ENCODE results near the gene TMEM273.

TMEM273 gene

DNA sequence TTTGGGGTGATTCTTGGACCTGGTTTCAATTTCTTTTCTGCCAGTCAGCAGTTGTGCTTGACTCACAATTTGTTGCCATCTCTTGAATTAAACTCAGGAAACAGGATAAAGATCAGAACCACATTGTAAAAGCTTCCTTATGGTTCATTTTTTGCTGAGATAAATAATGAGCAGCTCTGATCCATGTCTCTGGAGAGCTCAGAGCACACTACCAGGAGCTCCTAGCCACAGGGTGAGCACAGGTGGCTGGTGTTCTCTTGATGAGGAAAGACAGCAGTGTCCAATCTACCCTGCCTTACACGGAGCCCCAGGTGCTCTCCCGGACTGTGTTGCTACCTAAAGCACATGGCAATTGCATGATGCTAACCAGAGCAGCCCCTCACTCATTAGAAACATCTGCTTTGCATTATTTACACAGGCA is 37.2 kb downstream of the TMEM273 start:
- no peaks in the 10 kb centered on the region for H3K4me1 ChIP-seq (ENCODE audit: insufficient read depth, low read length)
- peaks cover 5% of the 10 kb centered on the region for H3K27me3 ChIP-seq (ENCODE audit: insufficient read depth, low read length)
- H3K9me3 ChIP-seq (ENCODE audit: low read length), result no peaks in the 10 kb centered on the region
- no peak overlapping the region for H2AFZ ChIP-seq (ENCODE audit: low read depth, low read length)
- H3K4me3 ChIP-seq (ENCODE audit: low read length), result no peak overlapping the region
- no peaks in the 10 kb centered on the region for H3K36me3 ChIP-seq (ENCODE audit: insufficient read depth, low read length)

DNA sequence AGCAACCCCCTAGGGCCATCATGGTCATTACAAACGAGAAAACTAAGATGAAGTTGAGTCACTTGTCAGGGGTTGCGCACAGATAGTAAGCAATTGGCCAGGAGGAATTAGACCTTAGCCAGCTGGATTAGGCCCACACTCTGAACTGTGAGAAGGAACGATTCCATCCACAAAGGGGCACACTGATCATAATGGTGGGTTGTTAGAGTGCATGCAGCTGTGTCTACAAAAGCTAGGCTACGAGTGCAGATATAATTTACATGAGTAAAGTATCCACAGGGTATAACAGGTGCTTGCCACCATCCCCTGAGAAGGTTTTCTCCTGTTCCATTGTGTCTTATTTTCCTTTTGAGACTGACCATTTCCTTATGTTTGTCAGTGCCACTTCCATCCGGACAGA is 37.8 kb downstream of the TMEM273 start:
- Histone ChIP-seq H3K9me3 (ENCODE audit: low read length) (no peaks in the 10 kb centered on the region), H3K27me3 (ENCODE audit: insufficient read depth, low read length) (peaks cover 5% of the 10 kb centered on the region), H3K4me1 (ENCODE audit: insufficient read depth, low read length) (no peaks in the 10 kb centered on the region), H2AFZ (ENCODE audit: low read depth, low read length) (no peak overlapping the region), H3K4me3 (ENCODE audit: low read length) (no peak overlapping the region), H3K36me3 (ENCODE audit: insufficient read depth, low read length) (no peaks in the 10 kb centered on the region)

DNA sequence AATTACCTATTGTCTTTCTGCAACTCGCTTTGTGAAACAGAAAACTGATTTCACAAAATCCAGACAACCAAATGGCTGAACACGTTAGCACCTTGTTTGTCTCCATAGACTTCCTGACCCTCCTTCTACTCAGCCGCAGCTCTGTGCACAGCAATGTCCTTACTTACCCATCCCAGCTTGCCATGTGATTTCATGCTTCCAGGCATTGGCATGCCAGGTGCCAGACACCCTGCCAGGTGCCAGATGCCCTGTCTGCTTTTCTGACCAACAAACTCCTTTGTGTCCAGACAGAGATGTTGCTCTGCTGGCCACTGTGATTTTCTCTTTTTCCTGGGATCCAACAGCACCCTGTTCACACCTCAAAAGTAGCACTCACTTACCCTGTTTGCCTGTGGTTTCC is 38.3 kb downstream of the TMEM273 start:
- Histone ChIP-seq H2AFZ (ENCODE audit: low read depth, low read length) (no peak overlapping the region), H3K4me3 (ENCODE audit: low read length) (no peak overlapping the region), H3K27me3 (ENCODE audit: insufficient read depth, low read length) (peaks cover 5% of the 10 kb centered on the region), H3K36me3 (ENCODE audit: insufficient read depth, low read length) (no peaks in the 10 kb centered on the region), H3K4me1 (ENCODE audit: insufficient read depth, low read length) (no peaks in the 10 kb centered on the region), H3K9me3 (ENCODE audit: low read length) (no peaks in the 10 kb centered on the region)

DNA sequence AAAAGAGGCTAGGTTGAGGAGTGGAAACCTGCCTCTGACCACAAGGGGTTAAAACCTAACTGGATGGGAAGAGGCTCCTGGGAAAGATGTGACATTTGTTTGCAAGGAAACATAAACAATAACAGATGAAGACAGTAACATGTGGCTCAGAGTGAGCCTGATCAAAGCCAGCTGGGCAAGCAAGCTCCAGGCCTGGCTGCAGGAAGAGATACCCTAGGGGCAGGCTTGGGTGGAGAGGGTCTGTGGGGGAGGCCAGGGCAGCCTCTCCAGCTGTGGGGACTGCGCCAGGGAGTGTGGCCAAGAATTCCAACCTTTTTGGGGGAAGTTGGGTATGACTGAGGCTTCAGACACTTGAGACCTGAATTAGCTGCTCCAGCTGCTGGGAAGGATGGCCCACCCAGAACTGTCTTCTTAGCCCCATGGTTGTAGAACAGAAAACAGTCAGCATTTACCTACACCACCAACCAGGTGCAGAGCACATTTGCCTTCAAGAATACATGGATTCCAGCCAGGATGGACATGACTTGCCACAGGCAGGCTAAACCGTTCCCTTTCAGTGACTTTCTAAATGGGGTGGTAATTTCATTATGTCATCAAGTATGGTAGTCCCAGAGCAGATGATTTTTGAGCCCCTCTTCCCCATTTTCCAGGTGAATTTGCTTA is 44.0 kb downstream of the TMEM273 start:
- H3K36me3 ChIP-seq (ENCODE audit: insufficient read depth, low read length), result no peaks in the 10 kb centered on the region
- H3K4me3 ChIP-seq (ENCODE audit: low read length), result no peak overlapping the region
- no peaks in the 10 kb centered on the region for H3K4me1 ChIP-seq (ENCODE audit: insufficient read depth, low read length)
- H2AFZ ChIP-seq (ENCODE audit: low read depth, low read length), result no peak overlapping the region
- no peaks in the 10 kb centered on the region for H3K9me3 ChIP-seq (ENCODE audit: low read length)
- H3K27me3 ChIP-seq (ENCODE audit: insufficient read depth, low read length), result no peaks in the 10 kb centered on the region

DNA sequence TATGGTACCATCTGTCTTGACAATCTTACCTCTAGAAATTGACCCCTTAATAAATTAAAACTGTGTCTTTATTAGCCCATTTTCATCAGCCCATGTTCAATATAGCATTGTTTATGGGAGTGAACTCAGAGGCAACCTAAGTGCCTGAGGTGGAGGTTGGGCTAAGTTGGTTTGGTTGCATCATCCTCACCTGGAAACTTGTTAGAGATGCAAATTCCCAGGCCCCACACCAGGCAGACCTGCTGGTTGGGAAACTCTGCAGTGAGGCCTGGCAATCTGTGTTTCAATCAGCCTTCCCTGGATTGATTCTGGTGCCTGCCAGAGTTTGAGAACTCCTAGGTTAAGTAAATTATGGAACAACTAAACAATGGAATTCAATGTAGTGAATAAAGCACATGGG is 44.9 kb downstream of the TMEM273 start:
- Histone ChIP-seq H3K9me3 (ENCODE audit: low read length) (no peaks in the 10 kb centered on the region), H3K36me3 (ENCODE audit: insufficient read depth, low read length) (no peaks in the 10 kb centered on the region), H3K4me3 (ENCODE audit: low read length) (no peak overlapping the region), H3K4me1 (ENCODE audit: insufficient read depth, low read length) (no peaks in the 10 kb centered on the region), H2AFZ (ENCODE audit: low read depth, low read length) (no peak overlapping the region), H3K27me3 (ENCODE audit: insufficient read depth, low read length) (no peaks in the 10 kb centered on the region)

DNA sequence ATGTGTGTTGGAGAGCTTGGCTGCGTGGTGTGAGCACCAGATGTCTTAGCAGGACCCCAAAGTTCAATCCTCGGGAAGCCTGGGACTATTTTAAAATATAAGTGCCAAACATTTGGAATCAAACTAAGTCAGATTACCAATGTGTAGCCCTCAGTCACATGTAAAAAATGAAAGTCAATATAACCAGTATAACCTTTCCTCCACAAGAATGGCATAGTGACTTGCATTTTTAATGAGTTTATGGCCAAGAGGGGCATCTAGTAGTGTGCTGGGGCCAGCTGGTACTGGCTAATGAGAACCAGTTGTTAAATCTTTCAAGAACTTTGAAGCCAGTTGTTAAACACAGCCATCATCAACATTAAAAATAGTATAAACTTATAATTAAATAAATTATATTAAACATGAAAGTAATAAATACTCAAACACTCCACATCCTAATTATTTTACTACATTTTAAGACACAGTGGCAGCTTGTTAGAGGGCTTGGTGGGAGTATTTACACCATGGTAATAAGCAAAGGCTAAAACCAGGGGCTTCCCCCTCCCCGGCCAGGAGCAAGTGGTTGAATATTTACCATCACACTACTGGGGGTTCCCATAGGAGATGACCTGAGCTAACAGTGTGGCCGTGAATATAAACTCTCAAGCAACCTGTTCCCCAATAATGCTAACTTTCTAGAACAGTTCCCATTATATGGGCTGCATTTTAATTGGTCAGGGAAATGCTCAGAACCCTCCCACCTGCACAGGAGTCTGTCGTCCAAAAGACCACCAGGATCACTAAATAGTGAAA is 46.5 kb downstream of the TMEM273 start:
- no peaks in the 10 kb centered on the region for H3K9me3 ChIP-seq (ENCODE audit: low read length)

DNA sequence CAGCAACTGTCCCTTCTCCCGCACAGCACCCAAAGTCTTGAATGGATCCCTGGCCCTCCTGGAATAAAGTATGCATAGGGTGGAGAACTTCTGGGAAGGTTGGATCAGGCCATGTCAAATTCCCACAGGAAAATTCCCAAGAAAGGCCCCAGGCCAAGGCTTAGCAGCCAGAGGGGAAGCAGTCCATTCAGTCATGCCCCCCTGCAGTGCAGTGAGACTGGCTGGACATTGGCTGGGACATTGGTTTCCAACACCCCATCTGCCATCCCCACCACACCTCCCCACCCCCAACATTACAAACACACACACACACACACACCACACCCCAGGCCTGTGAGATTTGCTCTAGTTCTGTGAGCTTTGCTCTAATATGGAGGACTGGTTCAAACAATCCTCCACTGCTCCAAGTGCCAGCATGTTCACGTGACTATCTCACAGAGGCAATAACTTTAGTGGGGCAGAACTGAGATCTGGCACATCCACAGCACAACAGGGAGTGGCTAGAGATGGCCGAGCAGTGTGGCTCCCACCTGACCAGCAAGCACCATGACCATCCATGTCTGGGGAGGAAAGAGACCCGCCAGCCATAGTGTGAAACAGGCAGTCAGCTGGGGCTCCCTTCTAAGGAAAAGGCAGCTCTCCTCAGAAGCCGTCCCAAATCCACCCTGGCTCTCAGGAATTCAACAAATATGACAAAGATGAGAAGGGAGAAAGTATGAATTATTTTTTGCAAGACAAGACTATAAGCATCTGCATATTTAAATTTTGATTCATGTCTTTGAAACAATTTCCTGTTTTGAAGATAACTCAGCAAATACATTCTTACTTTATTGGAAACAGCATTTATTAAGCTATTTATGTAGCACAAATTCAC is 47.6 kb downstream of the TMEM273 start:
- Histone ChIP-seq H3K4me1 (ENCODE audit: insufficient read depth, low read length) (no peaks in the 10 kb centered on the region), H3K36me3 (ENCODE audit: insufficient read depth, low read length) (no peaks in the 10 kb centered on the region), H3K9me3 (ENCODE audit: low read length) (no peaks in the 10 kb centered on the region), H3K27me3 (ENCODE audit: insufficient read depth, low read length) (no peaks in the 10 kb centered on the region), H2AFZ (ENCODE audit: low read depth, low read length) (no peak overlapping the region), H3K4me3 (ENCODE audit: low read length) (no peak overlapping the region)

More for the DNA sequence above, 46.5 kb downstream of the TMEM273 start:
- no peaks in the 10 kb centered on the region for H3K27me3 ChIP-seq (ENCODE audit: insufficient read depth, low read length)
- no peaks in the 10 kb centered on the region for H3K4me1 ChIP-seq (ENCODE audit: insufficient read depth, low read length)
- H3K4me3 ChIP-seq (ENCODE audit: low read length), result no peak overlapping the region
- H2AFZ ChIP-seq (ENCODE audit: low read depth, low read length), result no peak overlapping the region
- no peaks in the 10 kb centered on the region for H3K36me3 ChIP-seq (ENCODE audit: insufficient read depth, low read length)

DNA sequence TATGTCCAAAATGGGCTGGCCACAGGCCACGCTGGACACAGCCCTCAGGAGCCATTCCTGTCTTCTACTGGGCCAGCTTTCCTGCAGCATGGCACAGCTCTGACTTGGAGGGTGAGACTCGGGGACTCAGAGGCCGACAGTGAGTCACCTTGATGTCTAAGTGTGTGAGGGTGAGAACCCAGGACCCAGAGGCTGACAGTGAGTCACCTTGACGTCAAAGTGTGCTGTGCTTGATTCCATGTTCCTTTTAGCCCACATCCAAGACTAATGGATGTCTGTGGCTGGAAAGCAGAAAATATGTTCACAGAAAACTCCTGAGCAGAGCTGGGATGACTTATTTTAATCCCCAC is 48.4 kb downstream of the TMEM273 start:
- Histone ChIP-seq H3K36me3 (ENCODE audit: insufficient read depth, low read length) (no peaks in the 10 kb centered on the region), H3K4me3 (ENCODE audit: low read length) (no peak overlapping the region), H3K27me3 (ENCODE audit: insufficient read depth, low read length) (no peaks in the 10 kb centered on the region)

DNA sequence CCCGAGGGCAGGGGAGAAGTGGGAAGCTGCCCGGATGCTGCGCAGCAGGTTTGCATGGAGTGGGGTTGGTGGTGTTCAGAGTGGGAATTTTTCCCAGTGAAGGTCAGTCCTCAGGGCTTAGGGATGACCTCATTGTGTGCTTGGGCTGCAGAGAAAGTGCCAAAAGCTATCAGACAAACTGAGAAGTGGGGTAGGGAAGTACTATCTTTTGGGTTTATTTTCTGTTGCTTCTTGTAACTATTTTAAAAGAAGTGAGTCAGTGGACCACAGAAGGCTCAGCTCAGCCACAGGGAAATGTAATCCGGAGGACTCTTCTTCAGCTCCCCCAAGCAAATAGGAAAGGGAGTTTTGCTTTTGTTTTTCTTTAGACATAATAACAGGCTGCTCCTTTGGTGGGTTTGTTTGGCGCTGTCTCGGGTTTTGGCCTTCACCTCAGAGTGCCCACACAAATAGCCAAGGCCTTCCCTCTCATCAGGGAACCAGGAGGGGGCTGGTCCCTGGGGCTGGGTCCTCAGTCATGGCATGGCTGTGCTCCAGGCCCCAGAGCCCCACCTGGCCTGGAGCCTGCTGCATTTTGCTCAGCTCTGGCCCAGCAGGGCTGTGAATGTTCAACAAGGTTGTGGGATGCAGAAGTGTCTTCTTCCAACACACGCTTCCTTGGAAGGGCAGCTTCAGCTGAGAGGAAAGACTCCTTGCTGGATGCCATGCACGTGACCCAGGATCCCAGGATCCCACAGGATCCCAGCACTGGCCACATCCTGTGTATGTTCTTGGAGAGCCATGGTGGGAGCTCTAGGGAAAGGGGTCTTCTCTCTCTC is 49.0 kb downstream of the TMEM273 start:
- Histone ChIP-seq H3K9me3 (ENCODE audit: low read length) (no peaks in the 10 kb centered on the region), H3K4me3 (ENCODE audit: low read length) (no peak overlapping the region), H3K27me3 (ENCODE audit: insufficient read depth, low read length) (no peaks in the 10 kb centered on the region), H3K4me1 (ENCODE audit: insufficient read depth, low read length) (no peaks in the 10 kb centered on the region), H2AFZ (ENCODE audit: low read depth, low read length) (no peak overlapping the region), H3K36me3 (ENCODE audit: insufficient read depth, low read length) (no peaks in the 10 kb centered on the region)

More for the DNA sequence above, 48.4 kb downstream of the TMEM273 start:
- Histone ChIP-seq H3K9me3 (ENCODE audit: low read length) (no peaks in the 10 kb centered on the region), H2AFZ (ENCODE audit: low read depth, low read length) (no peak overlapping the region), H3K4me1 (ENCODE audit: insufficient read depth, low read length) (no peaks in the 10 kb centered on the region)

DNA sequence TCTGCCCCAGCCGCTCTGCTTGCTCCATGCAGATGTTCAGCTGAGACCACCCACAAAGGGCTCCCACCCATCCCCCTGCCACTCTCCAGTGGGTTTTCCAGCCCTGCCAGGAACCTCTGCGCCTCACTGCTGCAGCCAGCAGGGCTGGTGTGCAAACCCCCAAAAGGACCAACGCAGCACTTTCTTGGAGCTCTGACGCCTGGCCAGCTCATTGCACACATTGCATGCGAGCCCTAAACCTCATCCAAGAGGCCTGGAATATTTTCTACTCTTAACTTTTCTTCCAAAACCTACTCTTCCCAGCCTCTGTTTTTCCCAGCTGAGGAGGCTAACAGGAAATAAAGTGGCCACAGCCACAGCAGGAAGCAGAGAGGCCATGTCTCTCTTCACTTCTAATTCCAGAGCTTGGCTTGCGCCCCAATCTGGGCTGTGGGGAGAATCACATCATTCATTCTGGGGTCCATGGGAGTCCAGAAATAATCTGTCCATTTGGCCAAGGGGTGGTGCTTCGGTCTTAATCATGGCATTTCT is 49.8 kb downstream of the TMEM273 start:
- no peaks in the 10 kb centered on the region for H3K27me3 ChIP-seq (ENCODE audit: insufficient read depth, low read length)
- H3K4me1 ChIP-seq (ENCODE audit: insufficient read depth, low read length), result no peaks in the 10 kb centered on the region
- H3K36me3 ChIP-seq (ENCODE audit: insufficient read depth, low read length), result no peaks in the 10 kb centered on the region
- no peak overlapping the region for H2AFZ ChIP-seq (ENCODE audit: low read depth, low read length)
- no peaks in the 10 kb centered on the region for H3K9me3 ChIP-seq (ENCODE audit: low read length)
- no peak overlapping the region for H3K4me3 ChIP-seq (ENCODE audit: low read length)

DNA sequence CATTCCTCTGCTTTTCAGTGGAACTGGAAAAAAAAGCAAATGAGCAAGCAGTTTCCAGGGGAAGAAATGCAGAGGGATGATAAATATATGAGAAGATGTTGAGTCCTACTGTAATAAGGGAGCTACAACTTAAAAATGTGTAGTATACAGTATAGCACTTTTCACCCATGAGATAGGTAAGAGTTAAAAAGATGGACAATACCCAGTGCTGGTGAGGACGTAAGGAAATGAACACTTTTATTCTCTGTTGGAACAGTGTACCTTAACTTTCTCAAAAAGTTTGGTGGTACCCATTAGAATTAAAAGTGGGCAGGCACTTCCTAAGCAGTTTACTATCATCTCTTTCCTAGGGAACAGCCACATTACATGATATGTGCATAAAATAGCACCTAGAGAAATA is 51.7 kb downstream of the TMEM273 start:
- Histone ChIP-seq H3K4me1 (ENCODE audit: insufficient read depth, low read length) (no peaks in the 10 kb centered on the region), H3K27me3 (ENCODE audit: insufficient read depth, low read length) (no peaks in the 10 kb centered on the region), H3K9me3 (ENCODE audit: low read length) (no peaks in the 10 kb centered on the region), H3K36me3 (ENCODE audit: insufficient read depth, low read length) (no peaks in the 10 kb centered on the region), H2AFZ (ENCODE audit: low read depth, low read length) (no peak overlapping the region), H3K4me3 (ENCODE audit: low read length) (no peak overlapping the region)

DNA sequence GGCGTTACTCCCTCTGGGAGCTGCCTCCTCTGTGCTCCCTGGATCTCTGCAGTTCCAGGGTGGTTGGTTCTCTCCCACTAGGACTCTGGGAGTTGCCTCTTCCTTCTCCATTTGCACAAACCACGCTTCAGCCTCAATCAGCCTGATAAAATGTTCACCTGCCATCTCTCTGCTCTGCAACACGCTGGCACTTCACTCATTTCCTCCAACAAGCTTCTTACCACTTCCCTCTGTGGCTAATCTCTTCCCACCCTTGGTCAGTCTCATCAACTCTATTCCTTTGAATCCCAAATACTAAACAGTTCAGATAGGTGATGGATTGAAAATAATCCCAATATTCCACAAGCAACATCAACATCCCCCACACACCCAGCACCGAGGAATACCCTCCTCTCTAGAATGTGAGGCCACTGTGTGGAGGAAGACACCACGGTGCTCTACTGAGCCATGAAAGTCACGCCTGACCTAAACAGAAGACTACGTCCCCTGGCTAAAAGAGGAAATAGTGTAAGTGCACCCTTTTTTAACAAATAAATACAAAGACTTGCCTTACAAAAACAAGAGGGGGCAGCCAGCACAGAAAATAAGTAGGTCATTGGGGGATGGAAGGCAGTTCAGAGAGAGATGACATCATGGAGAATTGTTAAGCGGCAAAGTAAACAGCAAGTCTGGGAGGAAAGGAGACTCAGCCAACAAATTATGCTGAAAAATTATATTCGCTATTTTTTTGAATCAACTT is 52.4 kb downstream of the TMEM273 start:
- no peaks in the 10 kb centered on the region for H3K27me3 ChIP-seq (ENCODE audit: insufficient read depth, low read length)
- H3K9me3 ChIP-seq (ENCODE audit: low read length), result no peaks in the 10 kb centered on the region
- H3K36me3 ChIP-seq (ENCODE audit: insufficient read depth, low read length), result no peaks in the 10 kb centered on the region
- H2AFZ ChIP-seq (ENCODE audit: low read depth, low read length), result no peak overlapping the region
- no peak overlapping the region for H3K4me3 ChIP-seq (ENCODE audit: low read length)
- H3K4me1 ChIP-seq (ENCODE audit: insufficient read depth, low read length), result no peaks in the 10 kb centered on the region

All from neuron (in vitro differentiated cells).